Kidney (tissue), 14 donors: ENCODE measurements around the gene WWOX. TPM values are rescaled to one million over a fixed set of nuclear protein-coding genes. Genes with fewer than 3 reads are reported as not detected.

Experiments used
- DNase-seq, 5 donors: peaks; one replicate each; pipeline ENCODE4 v3.0.0-alpha.2; 2013 to 2020
- FAIRE-seq: peaks from 2 replicates; lab custom pipeline; 2012; peaks lifted over from hg19 to GRCh38; lab: Jason Lieb, UNC
- H3K27ac ChIP-seq, 2 donors: one replicate each; pipeline ENCODE4 v1.7.0; 2013; ENCODE audit warnings: low read depth in 2 of 2, low read length in 2 of 2, inconsistent platforms in 1 of 2
- H3K27me3 ChIP-seq: one replicate; pipeline ENCODE4 v1.7.1; 2013; ENCODE audit warnings: low read length, inconsistent platforms; ENCODE audit not compliant: control insufficient read depth, insufficient read depth
- H3K36me3 ChIP-seq, 3 donors: one replicate each; pipeline versions ENCODE4 v1.7.0 to v1.7.1; 2013; ENCODE audit warnings: low read length in 3 of 3, control low read depth in 1 of 3, inconsistent platforms in 1 of 3; ENCODE audit not compliant: insufficient read depth in 3 of 3, control insufficient read depth in 2 of 3
- H3K4me1 ChIP-seq, 3 donors: one replicate each; pipeline versions ENCODE4 v1.7.0 to v1.7.1; 2013; ENCODE audit warnings: low read length in 3 of 3, inconsistent platforms in 1 of 3, low read depth in 1 of 3; ENCODE audit not compliant: control insufficient read depth in 2 of 3, insufficient read depth in 2 of 3
- H3K4me3 ChIP-seq, 3 donors: one replicate each; pipeline versions ENCODE4 v1.7.0 to v1.8.1; 2013; ENCODE audit warnings: low read length in 3 of 3, control low read depth in 1 of 3, inconsistent platforms in 1 of 3
- H3K9ac ChIP-seq, 3 donors: one replicate each; pipeline versions ENCODE4 v1.7.0 to v1.7.1; 2013; ENCODE audit warnings: low read length in 3 of 3, control low read depth in 1 of 3, inconsistent platforms in 1 of 3
- H3K9me3 ChIP-seq, 3 donors: one replicate each; pipeline versions ENCODE4 v1.7.0 to v1.7.1; 2013; ENCODE audit warnings: low read length in 3 of 3, control low read depth in 1 of 3, inconsistent platforms in 1 of 3; ENCODE audit not compliant: control insufficient read depth in 2 of 3, insufficient read depth in 1 of 3
- intact Hi-C: fragments of 100-400 bp; cut with DNase I; formaldehyde crosslinking; loops from one replicate; pipeline ENCODE4 v1.11.1; 2022
- polyA plus RNA-seq: library from polyadenylated mRNA; stranded (reverse); fragments of 350-450 nt; fragmentation: Illumina TruSeq; extraction: RNeasy Lipid Tissue Mini Kit (QIAGEN cat#74804); gene quantifications from one replicate; pipeline ENCODE4 v1.2.3, GENCODE V29; 2014; ENCODE audit warnings: low read depth, low replicate concordance; ENCODE audit not compliant: insufficient read depth
- total RNA-seq: library from RNA; stranded (reverse); fragmentation: NEBNext Ultra II Directional; extraction: Animal tissue kit (Norgen Biotek cat#: 25700); gene quantifications from one replicate; pipeline ENCODE4 v1.2.1, GENCODE V29; 2021
- TF ChIP-seq, protein P1 (sequence below): IDR thresholded peaks from 3 replicates; pipeline ENCODE4 v1.5.1; 2012; ENCODE audit warnings: mild to moderate bottlenecking, moderate library complexity, borderline replicate concordance; ENCODE audit not compliant: insufficient read depth; ENCODE audit errors: extremely low read depth
- donor health status: control.
- donor health status: control.
- donor health status: control.
- donor health status: control.
- donor health status: control.
- donor health status: DM: yes; HTN: yes; CAD: no.
- donor health status: Normal renal cell carcinoma (clear cell type).

The WWOX gene
- total and polyA plus RNA-seq, 2 donors from 2014 or later, result 22.5 to 30.3 TPM

GRCh38 chr16:78113258-78113657, 13.8 kb downstream of the WWOX start:
- Histone ChIP-seq H3K4me3 (no peak overlapping the region), H3K4me1 (no peaks in the 10 kb centered on the region), H3K27ac (no peak overlapping the region), H3K36me3 (peaks cover 0 to 6% (median 2%) of the 10 kb centered on the region in 3 donors), H3K27me3 (no peaks in the 10 kb centered on the region), H3K9me3 (no peaks in the 10 kb centered on the region), H3K9ac (no peak overlapping the region)
- no peak for FAIRE-seq
- TF ChIP-seq, protein P1, sequence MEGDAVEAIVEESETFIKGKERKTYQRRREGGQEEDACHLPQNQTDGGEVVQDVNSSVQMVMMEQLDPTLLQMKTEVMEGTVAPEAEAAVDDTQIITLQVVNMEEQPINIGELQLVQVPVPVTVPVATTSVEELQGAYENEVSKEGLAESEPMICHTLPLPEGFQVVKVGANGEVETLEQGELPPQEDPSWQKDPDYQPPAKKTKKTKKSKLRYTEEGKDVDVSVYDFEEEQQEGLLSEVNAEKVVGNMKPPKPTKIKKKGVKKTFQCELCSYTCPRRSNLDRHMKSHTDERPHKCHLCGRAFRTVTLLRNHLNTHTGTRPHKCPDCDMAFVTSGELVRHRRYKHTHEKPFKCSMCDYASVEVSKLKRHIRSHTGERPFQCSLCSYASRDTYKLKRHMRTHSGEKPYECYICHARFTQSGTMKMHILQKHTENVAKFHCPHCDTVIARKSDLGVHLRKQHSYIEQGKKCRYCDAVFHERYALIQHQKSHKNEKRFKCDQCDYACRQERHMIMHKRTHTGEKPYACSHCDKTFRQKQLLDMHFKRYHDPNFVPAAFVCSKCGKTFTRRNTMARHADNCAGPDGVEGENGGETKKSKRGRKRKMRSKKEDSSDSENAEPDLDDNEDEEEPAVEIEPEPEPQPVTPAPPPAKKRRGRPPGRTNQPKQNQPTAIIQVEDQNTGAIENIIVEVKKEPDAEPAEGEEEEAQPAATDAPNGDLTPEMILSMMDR, result no peak
- intact Hi-C loops, result no loop called here
- no peak for DNase-seq

DNA sequence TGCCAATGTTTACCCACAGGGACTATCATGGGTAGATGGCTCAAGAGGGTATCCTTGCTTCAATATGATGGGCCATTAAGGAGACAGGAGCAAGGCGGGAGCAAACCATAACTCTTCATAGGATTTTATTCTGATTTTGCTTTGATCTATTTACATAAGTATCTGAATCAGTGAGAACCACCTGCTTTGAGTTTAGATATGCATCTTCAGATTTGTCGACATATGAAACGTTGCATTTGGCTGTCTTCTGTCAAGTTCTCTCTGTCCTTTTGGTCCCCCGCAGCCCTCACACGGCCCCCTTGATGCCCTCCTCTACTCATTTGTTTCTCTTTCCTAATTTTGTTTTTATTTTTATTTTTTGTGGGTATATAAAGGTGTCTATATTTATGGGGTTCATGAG, 16.2 kb downstream of the WWOX start:
- no peak for FAIRE-seq

GRCh38 chr16:78116946-78117345, 17.5 kb downstream of the WWOX start:
- H3K4me1 ChIP-seq, result no peaks in the 10 kb centered on the region
- DNase-seq, result no peak
- no peaks in the 10 kb centered on the region for H3K9me3 ChIP-seq
- H3K9ac ChIP-seq, result no peak overlapping the region
- H3K27me3 ChIP-seq, result no peaks in the 10 kb centered on the region
- intact Hi-C loops, result no loop called here
- H3K27ac ChIP-seq, result no peak overlapping the region
- TF ChIP-seq, protein P1, result no peak
- H3K36me3 ChIP-seq, result peaks cover 0 to 20% (median 5%) of the 10 kb centered on the region in 3 donors
- no peak overlapping the region for H3K4me3 ChIP-seq
- no peak for FAIRE-seq

More for the DNA sequence above, 16.2 kb downstream of the WWOX start:
- TF ChIP-seq, protein P1, result no peak
- Histone ChIP-seq H3K36me3 (peaks cover 0 to 20% (median 5%) of the 10 kb centered on the region in 3 donors), H3K9ac (no peak overlapping the region), H3K4me1 (no peaks in the 10 kb centered on the region), H3K4me3 (no peak overlapping the region), H3K9me3 (no peaks in the 10 kb centered on the region), H3K27ac (no peak overlapping the region), H3K27me3 (no peaks in the 10 kb centered on the region)
- intact Hi-C loops, result no loop called here
- no peak for DNase-seq

DNA sequence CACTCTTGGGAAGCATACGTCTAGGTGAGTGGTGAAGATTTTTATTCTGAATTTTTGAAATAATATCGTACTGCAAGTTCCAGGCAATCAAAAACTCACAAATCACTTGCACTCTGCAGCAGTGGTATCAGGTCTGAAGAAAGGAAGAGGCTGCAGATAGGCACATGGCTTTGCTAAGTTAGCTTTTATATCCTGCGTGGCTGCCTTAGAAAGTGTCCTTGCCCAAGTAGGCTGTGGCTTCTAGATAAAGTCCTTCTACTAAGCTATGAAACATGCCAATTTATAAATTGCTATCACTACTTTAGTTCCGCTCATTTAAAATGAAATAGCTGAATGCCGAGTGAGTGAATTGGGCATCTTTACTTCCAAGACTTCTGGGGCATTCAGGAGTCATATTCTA, 17.9 kb downstream of the WWOX start:
- Histone ChIP-seq H3K27ac (no peak overlapping the region), H3K4me1 (no peaks in the 10 kb centered on the region), H3K27me3 (no peaks in the 10 kb centered on the region), H3K4me3 (no peak overlapping the region), H3K9ac (no peak overlapping the region), H3K9me3 (no peaks in the 10 kb centered on the region), H3K36me3 (peaks cover 0 to 20% (median 5%) of the 10 kb centered on the region in 3 donors)
- DNase-seq, result no peak
- no peak for FAIRE-seq
- intact Hi-C loops, result no loop called here
- TF ChIP-seq, protein P1, result no peak
